NCI-H526 treated with DMSO at 0.1 percent for 48 hours (cell line): ENCODE measurements around the gene CTNNBIP1.
A peak's percentile ranks its signal among the peaks of the same experiment; 100 is the strongest.

Experiments used
- DNase-seq: peaks from one replicate; lab custom pipeline; 2025; lab: John Stamatoyannopoulos, UW

Gene CTNNBIP1

GRCh38 chr1:9877962-9878361 lies 32.1 kb downstream of the CTNNBIP1 start:
- DNase-seq = no peak

GRCh38 chr1:9875636-9876000 lies 34.5 kb downstream of the CTNNBIP1 start:
- DNase-seq = no peak

GRCh38 chr1:9874959-9875635 lies 35.0 kb downstream of the CTNNBIP1 start:
- DNase-seq = peak; percentile 17

GRCh38 chr1:9874412-9874811 lies 35.7 kb downstream of the CTNNBIP1 start:
- no peak for DNase-seq

GRCh38 chr1:9873992-9874391 lies 36.1 kb downstream of the CTNNBIP1 start:
- no peak for DNase-seq

- DNase-seq = no peak
Measured at GRCh38 chr1:9873385-9873784, 36.7 kb downstream of the CTNNBIP1 start.

- no peak for DNase-seq
Measured at GRCh38 chr1:9872430-9873165, 37.5 kb downstream of the CTNNBIP1 start.

- DNase-seq = no peak
Measured at GRCh38 chr1:9871707-9872425, 38.2 kb downstream of the CTNNBIP1 start.

GRCh38 chr1:9871021-9871420 lies 39.0 kb downstream of the CTNNBIP1 start:
- DNase-seq = no peak

- DNase-seq = no peak
Measured at GRCh38 chr1:9870572-9870971, 39.5 kb downstream of the CTNNBIP1 start.

GRCh38 chr1:9869831-9870251 lies 40.2 kb downstream of the CTNNBIP1 start:
- no peak for DNase-seq

- no peak for DNase-seq
Measured at GRCh38 chr1:9868244-9868590, 41.9 kb downstream of the CTNNBIP1 start.

GRCh38 chr1:9867408-9868243 lies 42.4 kb downstream of the CTNNBIP1 start:
- no peak for DNase-seq

- no peak for DNase-seq
Measured at GRCh38 chr1:9866836-9867235, 43.2 kb downstream of the CTNNBIP1 start.

- DNase-seq = no peak
Measured at GRCh38 chr1:9865724-9866123, 44.3 kb downstream of the CTNNBIP1 start.

GRCh38 chr1:9863371-9863770 lies 46.7 kb downstream of the CTNNBIP1 start:
- DNase-seq = no peak

- no peak for DNase-seq
Measured at GRCh38 chr1:9861360-9861759, 48.7 kb downstream of the CTNNBIP1 start.

GRCh38 chr1:9860887-9861286 lies 49.2 kb downstream of the CTNNBIP1 start:
- no peak for DNase-seq

GRCh38 chr1:9859281-9860014 lies 50.6 kb downstream of the CTNNBIP1 start:
- DNase-seq = no peak

- no peak for DNase-seq
Measured at GRCh38 chr1:9858293-9859035, 51.6 kb downstream of the CTNNBIP1 start.

GRCh38 chr1:9855186-9855585 lies 54.9 kb downstream of the CTNNBIP1 start:
- DNase-seq = no peak
